GM12878 (cell line): Measurements from ENCODE around the gene FSHB.

ENCODE experiments used
- BCL3 ChIP-seq: IDR thresholded peaks from 2 replicates; pipeline ENCODE4 v1.6.1; 2011; ENCODE audit warnings: borderline replicate concordance, low read depth, mild to moderate bottlenecking, moderate library complexity, low read length; ENCODE audit not compliant: insufficient read depth, poor library complexity, severe bottlenecking
- EZH2 ChIP-seq: IDR thresholded peaks from 2 replicates; pipeline ENCODE4 v1.6.1; 2012; ENCODE audit warnings: low read depth, mild to moderate bottlenecking, control low read depth, inconsistent platforms, low read length, borderline replicate concordance; ENCODE audit not compliant: control insufficient read depth
- FOXM1 ChIP-seq: IDR thresholded peaks from 2 replicates; pipeline ENCODE4 v1.6.1; 2012; ENCODE audit warnings: low read depth, mild to moderate bottlenecking, inconsistent platforms, low read length, moderate library complexity
- POLR2A ChIP-seq: IDR thresholded peaks from 2 replicates; pipeline ENCODE4 v1.6.1; 2011; ENCODE audit warnings: low read depth, mild to moderate bottlenecking, low read length
- RFX5 ChIP-seq: IDR thresholded peaks from 2 replicates; pipeline ENCODE4 v1.6.1; 2011; ENCODE audit warnings: low read depth, low read length, improper control_type of control experiment
- ZBTB11 ChIP-seq: fragments of 450-650 bp; formaldehyde crosslinking; IDR thresholded peaks from 2 replicates; pipeline ENCODE4 v1.5.0; 2022; ENCODE audit warnings: mild to moderate bottlenecking, missing genetic modification characterization

- TF ChIP-seq FOXM1 = no peak
- TF ChIP-seq POLR2A = no peak
- no peak for TF ChIP-seq RFX5
- no peak for TF ChIP-seq ZBTB11 (CRISPR knock-in tag)
- no peak for TF ChIP-seq EZH2
- no peak for TF ChIP-seq BCL3
Observed at GRCh38 chr11:30258679-30259078, 27.9 kb downstream of the FSHB start.
